Osteoblast (primary cell): ENCODE data around the gene CALD1. TPM values are rescaled to one million over a fixed set of nuclear protein-coding genes. Genes with fewer than 3 reads are reported as not detected.

ENCODE experiments used
- DNase-seq: peaks from one replicate; pipeline ENCODE4 v3.0.0; 2011; ENCODE audit warnings: low spot score, mixed read lengths; ENCODE audit not compliant: insufficient read length; ENCODE audit errors: missing footprints
- H2AFZ ChIP-seq: 2 replicates; pipeline ENCODE4 v1.6.0; 2011; ENCODE audit warnings: mild to moderate bottlenecking, low read length
- H3K27ac ChIP-seq: 2 replicates; pipeline ENCODE4 v1.5.1; 2011; ENCODE audit warnings: mild to moderate bottlenecking, low read depth, low read length, moderate library complexity
- H3K27me3 ChIP-seq: 2 replicates; pipeline ENCODE4 v1.6.0; 2012; ENCODE audit warnings: mild to moderate bottlenecking, control low read depth, inconsistent platforms, low read length, moderate library complexity; ENCODE audit not compliant: insufficient read depth
- H3K36me3 ChIP-seq: 2 replicates; pipeline ENCODE4 v1.5.1; 2011; ENCODE audit warnings: mild to moderate bottlenecking, low read length, control low read depth, moderate library complexity; ENCODE audit not compliant: insufficient read depth
- H3K4me1 ChIP-seq: 2 replicates; pipeline ENCODE4 v1.5.1; 2011; ENCODE audit warnings: mild to moderate bottlenecking, low read length, control low read depth, moderate library complexity; ENCODE audit not compliant: insufficient read depth
- H3K4me2 ChIP-seq: 2 replicates; pipeline ENCODE4 v1.6.0; 2011; ENCODE audit warnings: mild to moderate bottlenecking, low read length; ENCODE audit not compliant: insufficient read depth
- H3K4me3 ChIP-seq: fragments of 200-600 bp; sonication (generic); 3 replicates; pipeline ENCODE4 v1.5.1; 2012; ENCODE audit warnings: mild to moderate bottlenecking, low read length, inconsistent platforms; ENCODE audit not compliant: insufficient read depth
- H3K79me2 ChIP-seq: 2 replicates; pipeline ENCODE4 v1.6.0; 2012; ENCODE audit warnings: mild to moderate bottlenecking, low read length, control low read depth, inconsistent platforms; ENCODE audit not compliant: insufficient read depth
- H3K9me3 ChIP-seq: 2 replicates; pipeline ENCODE4 v1.5.1; 2011; ENCODE audit warnings: low read depth, low read length, control low read depth
- H4K20me1 ChIP-seq: 2 replicates; pipeline ENCODE4 v1.6.0; 2012; ENCODE audit warnings: mild to moderate bottlenecking, low read length, control low read depth; ENCODE audit not compliant: insufficient read depth
- total RNA-seq: library from RNA; depleted of rRNA; stranded (reverse); fragments of >200 nt; gene quantifications from 2 replicates; pipeline ENCODE4 v1.2.3, GENCODE V29; 2012
- TF ChIP-seq, protein P1 (sequence below): IDR thresholded peaks from 2 replicates; pipeline ENCODE4 v1.5.1; 2011; ENCODE audit warnings: mild to moderate bottlenecking, low read depth, low read length, moderate library complexity; ENCODE audit errors: extremely low read depth

CALD1 gene
- total RNA-seq, 1 donor = 1,123 TPM

DNA sequence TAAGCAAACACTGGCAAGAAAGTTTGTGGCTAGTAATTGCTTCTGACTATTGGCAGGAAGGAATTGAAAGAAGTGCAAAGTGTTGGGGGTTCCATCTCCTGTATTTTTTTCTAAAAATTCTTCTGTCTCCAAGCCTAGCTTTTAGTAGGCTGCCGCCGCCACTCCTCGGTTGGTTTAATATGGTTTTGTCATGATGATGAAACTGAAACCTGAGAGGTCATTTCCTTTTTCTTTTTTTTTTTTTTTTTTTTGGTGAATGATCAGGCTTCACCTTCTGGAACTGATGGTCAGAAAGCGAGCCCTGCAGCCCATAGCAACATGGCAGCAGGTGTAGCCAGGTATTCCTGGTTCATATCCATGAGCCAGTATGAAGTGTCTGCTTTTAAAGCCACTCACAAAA lies 131.5 kb downstream of the CALD1 start:
- H3K27ac ChIP-seq = peak overlapping the region; percentile 29
- TF ChIP-seq, protein P1, sequence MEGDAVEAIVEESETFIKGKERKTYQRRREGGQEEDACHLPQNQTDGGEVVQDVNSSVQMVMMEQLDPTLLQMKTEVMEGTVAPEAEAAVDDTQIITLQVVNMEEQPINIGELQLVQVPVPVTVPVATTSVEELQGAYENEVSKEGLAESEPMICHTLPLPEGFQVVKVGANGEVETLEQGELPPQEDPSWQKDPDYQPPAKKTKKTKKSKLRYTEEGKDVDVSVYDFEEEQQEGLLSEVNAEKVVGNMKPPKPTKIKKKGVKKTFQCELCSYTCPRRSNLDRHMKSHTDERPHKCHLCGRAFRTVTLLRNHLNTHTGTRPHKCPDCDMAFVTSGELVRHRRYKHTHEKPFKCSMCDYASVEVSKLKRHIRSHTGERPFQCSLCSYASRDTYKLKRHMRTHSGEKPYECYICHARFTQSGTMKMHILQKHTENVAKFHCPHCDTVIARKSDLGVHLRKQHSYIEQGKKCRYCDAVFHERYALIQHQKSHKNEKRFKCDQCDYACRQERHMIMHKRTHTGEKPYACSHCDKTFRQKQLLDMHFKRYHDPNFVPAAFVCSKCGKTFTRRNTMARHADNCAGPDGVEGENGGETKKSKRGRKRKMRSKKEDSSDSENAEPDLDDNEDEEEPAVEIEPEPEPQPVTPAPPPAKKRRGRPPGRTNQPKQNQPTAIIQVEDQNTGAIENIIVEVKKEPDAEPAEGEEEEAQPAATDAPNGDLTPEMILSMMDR = no peak
- no peaks in the 10 kb centered on the region for H3K9me3 ChIP-seq
- no peak overlapping the region for H2AFZ ChIP-seq
- H4K20me1 ChIP-seq = peaks cover 85% of the 10 kb centered on the region
- H3K36me3 ChIP-seq = peaks cover 68% of the 10 kb centered on the region
- DNase-seq = no peak
- H3K4me2 ChIP-seq = no peak overlapping the region
- peaks cover 91% of the 10 kb centered on the region for H3K79me2 ChIP-seq
- no peaks in the 10 kb centered on the region for H3K27me3 ChIP-seq
- peaks cover 29% of the 10 kb centered on the region for H3K4me1 ChIP-seq
- no peak overlapping the region for H3K4me3 ChIP-seq

DNA sequence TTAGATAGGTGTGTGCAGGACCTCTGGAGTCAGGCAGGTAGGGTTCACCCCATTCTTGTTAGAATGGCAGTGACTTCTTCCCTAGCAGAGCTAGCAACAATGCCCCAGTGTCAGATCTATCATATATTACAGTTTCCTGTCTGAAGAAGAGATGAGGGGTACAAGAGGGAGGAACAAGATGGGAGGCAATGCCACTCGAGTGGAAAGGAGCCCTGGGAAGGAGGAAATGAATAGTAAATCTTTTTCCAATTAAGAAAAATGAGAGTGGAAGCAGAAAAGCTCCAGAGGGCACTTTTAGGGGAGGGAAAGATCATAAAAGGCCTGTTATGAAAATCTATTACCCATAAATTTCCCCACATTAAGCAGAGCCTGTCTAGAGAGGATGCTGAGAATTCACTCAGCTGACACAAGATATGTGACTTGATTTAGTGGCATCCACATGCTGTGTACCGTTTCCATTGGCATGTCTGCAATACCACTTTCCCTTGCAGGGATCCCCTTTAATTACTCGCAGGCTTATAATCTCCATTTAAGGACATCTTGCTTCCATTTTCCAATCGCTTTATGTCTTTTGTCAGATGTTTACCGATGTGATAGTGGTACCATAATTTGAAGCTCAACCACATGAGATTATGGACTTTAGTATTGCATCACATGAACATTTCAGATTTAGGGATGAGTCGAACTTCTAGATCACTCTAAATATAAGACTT lies 136.9 kb downstream of the CALD1 start:
- Histone ChIP-seq H3K4me3 (no peak overlapping the region), H3K79me2 (peaks cover 81% of the 10 kb centered on the region), H3K27ac (no peak overlapping the region), H3K4me1 (peaks cover 34% of the 10 kb centered on the region), H4K20me1 (peaks cover 64% of the 10 kb centered on the region), H2AFZ (no peak overlapping the region), H3K27me3 (no peaks in the 10 kb centered on the region), H3K36me3 (peaks cover 65% of the 10 kb centered on the region), H3K9me3 (no peaks in the 10 kb centered on the region), H3K4me2 (no peak overlapping the region)
- TF ChIP-seq, protein P1 = no peak
- DNase-seq = no peak

DNA sequence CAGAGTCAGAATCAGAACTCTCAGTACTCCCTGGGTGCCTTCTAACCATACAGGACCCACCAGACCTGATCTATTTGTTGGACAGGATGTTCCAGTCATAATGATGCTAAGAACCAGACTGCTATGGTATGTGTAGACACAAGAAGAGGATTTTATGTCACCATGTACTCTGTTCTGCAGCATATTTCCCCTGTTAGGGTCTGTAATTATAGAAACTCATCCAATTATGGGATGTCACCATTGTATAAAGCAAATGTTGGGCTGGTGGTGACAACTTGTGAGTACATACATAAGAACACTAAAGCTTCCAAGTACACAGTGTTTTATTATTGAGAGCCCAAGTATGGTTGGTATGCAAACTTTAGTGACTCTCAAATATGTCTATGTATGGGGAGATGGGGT lies 139.8 kb downstream of the CALD1 start:
- peak overlapping the region; percentile 18 for H3K4me2 ChIP-seq
- H3K27ac ChIP-seq = peak overlapping the region; percentile 25
- H3K27me3 ChIP-seq = no peaks in the 10 kb centered on the region
- DNase-seq = peak; percentile 18
- TF ChIP-seq, protein P1 = no peak
- H3K4me1 ChIP-seq = peaks cover 39% of the 10 kb centered on the region
- H3K79me2 ChIP-seq = peaks cover 84% of the 10 kb centered on the region
- H3K4me3 ChIP-seq = no peak overlapping the region
- H3K36me3 ChIP-seq = peaks cover 59% of the 10 kb centered on the region
- no peak overlapping the region for H2AFZ ChIP-seq
- no peaks in the 10 kb centered on the region for H3K9me3 ChIP-seq
- H4K20me1 ChIP-seq = peaks cover 55% of the 10 kb centered on the region

DNA sequence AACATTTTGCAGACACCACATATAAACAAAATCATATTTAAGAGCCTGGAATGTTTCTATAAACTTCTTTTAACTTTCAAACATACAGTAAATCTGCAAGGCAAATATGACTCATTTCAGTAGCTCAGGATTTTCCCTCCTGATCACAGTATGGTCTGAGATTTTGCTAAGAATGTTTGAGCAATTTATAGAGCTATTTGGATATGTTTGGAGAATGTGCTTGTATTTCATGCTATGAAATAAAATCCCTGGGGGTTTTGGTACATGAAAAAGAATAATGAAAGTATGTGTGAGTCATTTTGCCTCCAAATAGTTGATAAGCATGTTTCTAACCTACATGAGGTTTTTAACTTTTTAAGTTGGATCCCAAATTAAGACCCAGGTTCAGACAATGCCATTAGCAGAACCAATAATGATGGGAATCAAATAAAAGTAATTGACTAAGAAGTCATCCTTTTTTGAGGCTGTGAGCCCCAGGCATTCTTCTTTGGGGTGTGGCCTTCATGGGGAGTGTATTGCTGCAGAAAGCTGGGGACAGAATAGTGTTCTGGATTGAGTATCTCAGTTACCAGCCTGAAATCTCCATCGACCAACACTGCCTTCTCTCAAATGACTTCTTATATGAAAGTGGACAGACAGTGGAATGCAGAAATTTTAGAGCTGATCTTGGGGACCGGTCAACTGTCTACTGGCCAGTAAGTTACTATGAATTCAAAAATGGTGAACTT lies 140.8 kb downstream of the CALD1 start:
- peak overlapping the region; percentile 69 for H3K27ac ChIP-seq
- no peak overlapping the region for H3K4me3 ChIP-seq
- H3K4me1 ChIP-seq = peaks cover 39% of the 10 kb centered on the region
- TF ChIP-seq, protein P1 = no peak
- H3K27me3 ChIP-seq = no peaks in the 10 kb centered on the region
- peaks cover 54% of the 10 kb centered on the region for H3K36me3 ChIP-seq
- peaks cover 84% of the 10 kb centered on the region for H3K79me2 ChIP-seq
- peak; percentile 93 for DNase-seq
- peaks cover 49% of the 10 kb centered on the region for H4K20me1 ChIP-seq
- no peaks in the 10 kb centered on the region for H3K9me3 ChIP-seq
- peak overlapping the region; percentile 46 for H3K4me2 ChIP-seq
- H2AFZ ChIP-seq = no peak overlapping the region
